Upper lobe of left lung (tissue), 6 donors: ENCODE results near the gene ADCY5. TPM values are rescaled to one million over a fixed set of nuclear protein-coding genes. Genes with fewer than 3 reads are reported as not detected.

Source experiments
- ATAC-seq, 2 donors: fragments of 200-7000 bp; cut with Tn5 transposase; one replicate each; pipeline ENCODE4 v1.9.1; 2022; ENCODE audit warnings: mild to moderate bottlenecking in 2 of 2, moderate library complexity in 2 of 2; ENCODE audit not compliant: low FRiP score in 2 of 2
- DNase-seq, 2 donors: peaks; one replicate each; pipeline ENCODE4 v3.0.0-alpha.2; 2019 to 2020
- H3K27ac ChIP-seq, 4 donors: fragments of 200-600 bp; sonication (generic); one replicate each; pipeline ENCODE4 v1.5.1; 2016 to 2019
- H3K27me3 ChIP-seq, 4 donors: fragments of 200-600 bp; sonication (generic); one replicate each; pipeline ENCODE4 v1.5.1; 2017 to 2019
- H3K36me3 ChIP-seq, 4 donors: fragments of 200-600 bp; sonication (generic); one replicate each; pipeline ENCODE4 v1.5.1; 2016 to 2019
- H3K4me1 ChIP-seq, 4 donors: fragments of 200-600 bp; sonication (generic); one replicate each; pipeline ENCODE4 v1.5.1; 2018 to 2019
- H3K4me3 ChIP-seq, 4 donors: fragments of 200-600 bp; sonication (generic); one replicate each; pipeline ENCODE4 v1.5.1; 2017 to 2019; ENCODE audit warnings: mild to moderate bottlenecking in 2 of 4, moderate library complexity in 1 of 4
- H3K9me3 ChIP-seq, 4 donors: fragments of 200-600 bp; sonication (generic); one replicate each; pipeline ENCODE4 v1.5.1; 2018 to 2019
- CTCF ChIP-seq, 6 experiments: fragments of 450-650 bp in 4 of 6; fragments of 200-600 bp in 2 of 6; sonication (generic) in 2 of 6; IDR thresholded peaks; one replicate each; pipeline ENCODE4 v1.5.1; 2016 to 2019; ENCODE audit warnings: antibody characterized with exemption in 6 of 6
- EP300 ChIP-seq, 4 donors: sonication (generic); formaldehyde crosslinking; IDR thresholded peaks; one replicate each; pipeline ENCODE4 v1.5.1; 2017; ENCODE audit warnings: antibody characterized with exemption in 4 of 4, control low read depth in 2 of 4
- POLR2A ChIP-seq, 4 donors: fragments of 450-650 bp; IDR thresholded peaks; one replicate each; pipeline ENCODE4 v1.5.1; 2016 to 2017; ENCODE audit warnings: antibody characterized with exemption in 4 of 4, mild to moderate bottlenecking in 2 of 4
- POLR2AphosphoS5 ChIP-seq, 2 donors: sonication (generic); formaldehyde crosslinking; IDR thresholded peaks; one replicate each; pipeline ENCODE4 v1.5.1; 2017; ENCODE audit warnings: antibody characterized with exemption in 2 of 2
- WGBS, 2 donors: methylation state at CpG; one replicate each; pipeline ENCODE4 v1.1.5; 2017 to 2018; 5-methylcytosine and 5-hydroxymethylcytosine counted together
- total RNA-seq, 6 donors: library from RNA; depleted of rRNA in 4 of 6; stranded (reverse); fragments of >200 nt in 4 of 6; gene quantifications; one replicate each; pipeline versions ENCODE4 v1.1.0 to v1.2.1, GENCODE V29; 2016 to 2021
- donor health status: DM: no; HTN: no; CAD: no; lungs with moderate emphysema.
- donor health status: DM: no; HTN: yes; CAD: no; lungs with severe emphysema.

The ADCY5 gene
- total RNA-seq, 6 donors from 2014 or later: 2.1 to 23.0 (median 3.2) TPM

- no peak for TF ChIP-seq CTCF (IDR thresholded peaks at IDR 0.05)
- no peak for TF ChIP-seq POLR2AphosphoS5 (IDR thresholded peaks at IDR 0.05)
- no peak for TF ChIP-seq EP300 (IDR thresholded peaks at IDR 0.05)
- TF ChIP-seq POLR2A (IDR thresholded peaks at IDR 0.05): no peak
- WGBS, 2 donors: 90 to 91% methylated on average over 5 of the region's 5 CpGs
- ATAC-seq: no peak
Measured at GRCh38 chr3:123431007-123431657, 17.8 kb downstream of the ADCY5 start.

GRCh38 chr3:123430266-123430665, 18.6 kb downstream of the ADCY5 start:
- WGBS, 2 donors: 93% methylated on average over 10 to 11 of the region's 11 CpGs
- H3K4me1 ChIP-seq: peaks cover 0 to 3% (median 0%) of the 10 kb centered on the region in 4 donors
- no peaks in the 10 kb centered on the region for H3K36me3 ChIP-seq
- TF ChIP-seq CTCF (IDR thresholded peaks at IDR 0.05): no peak
- no peak for TF ChIP-seq EP300 (IDR thresholded peaks at IDR 0.05)
- no peak for TF ChIP-seq POLR2AphosphoS5 (IDR thresholded peaks at IDR 0.05)
- TF ChIP-seq POLR2A (IDR thresholded peaks at IDR 0.05): no peak
- H3K9me3 ChIP-seq: no peaks in the 10 kb centered on the region
- DNase-seq (no peak), ATAC-seq (no peak)
- no peaks in the 10 kb centered on the region for H3K27me3 ChIP-seq
- no peak overlapping the region for H3K4me3 ChIP-seq
- H3K27ac ChIP-seq: no peak overlapping the region

More at GRCh38 chr3:123431007-123431657, 17.8 kb downstream of the ADCY5 start:
- H3K27me3 ChIP-seq: no peaks in the 10 kb centered on the region
- no peak overlapping the region for H3K27ac ChIP-seq
- H3K4me3 ChIP-seq: no peak overlapping the region
- peaks cover 0 to 3% (median 0%) of the 10 kb centered on the region in 4 donors for H3K4me1 ChIP-seq
- no peak for DNase-seq
- no peaks in the 10 kb centered on the region for H3K9me3 ChIP-seq
- H3K36me3 ChIP-seq: no peaks in the 10 kb centered on the region

GRCh38 chr3:123429362-123430125, 19.3 kb downstream of the ADCY5 start:
- no peak for TF ChIP-seq EP300 (IDR thresholded peaks at IDR 0.05)
- no peak for TF ChIP-seq POLR2A (IDR thresholded peaks at IDR 0.05)
- TF ChIP-seq POLR2AphosphoS5 (IDR thresholded peaks at IDR 0.05): no peak
- TF ChIP-seq CTCF (IDR thresholded peaks at IDR 0.05): no peak
- no peak overlapping the region for H3K27ac ChIP-seq
- WGBS, 2 donors: 59 to 80% methylated on average over 2 to 10 of the region's 10 CpGs
- H3K36me3 ChIP-seq: no peaks in the 10 kb centered on the region
- H3K27me3 ChIP-seq: no peaks in the 10 kb centered on the region
- ATAC-seq (no peak), DNase-seq (peak in 1 of 2 donors; percentile 29)
- no peak overlapping the region for H3K4me3 ChIP-seq
- no peaks in the 10 kb centered on the region for H3K9me3 ChIP-seq
- peaks cover 0 to 3% (median 0%) of the 10 kb centered on the region in 4 donors for H3K4me1 ChIP-seq

GRCh38 chr3:123424999-123425712, 23.7 kb downstream of the ADCY5 start:
- Histone ChIP-seq H3K4me3 (no peak overlapping the region), H3K4me1 (peaks cover 0 to 4% (median 3%) of the 10 kb centered on the region in 4 donors), H3K9me3 (no peaks in the 10 kb centered on the region), H3K36me3 (no peaks in the 10 kb centered on the region), H3K27ac (no peak overlapping the region), H3K27me3 (no peaks in the 10 kb centered on the region)
- DNase-seq: no peak
- ATAC-seq: no peak
- WGBS, 2 donors: 88 to 100% methylated on average over 1 to 7 of the region's 8 CpGs
- TF ChIP-seq EP300 (IDR thresholded peaks at IDR 0.05) (no peak), POLR2A (IDR thresholded peaks at IDR 0.05) (no peak), CTCF (IDR thresholded peaks at IDR 0.05) (no peak), POLR2AphosphoS5 (IDR thresholded peaks at IDR 0.05) (no peak)
